DOHH2 (cell line): ENCODE measurements around the gene PVALEF.

Experiments used
- H3F3A ChIP-seq: fragments of 200-600 bp; sonication (generic), shearing (Covaris generic); 2 replicates; pipeline ENCODE4 v1.6.0; 2016; ENCODE audit warnings: antibody characterized with exemption, mild to moderate bottlenecking; ENCODE audit not compliant: control insufficient read depth, insufficient read depth
- H3K27ac ChIP-seq: fragments of 200-600 bp; sonication (generic); 2 replicates; pipeline ENCODE4 v1.5.1; 2014; ENCODE audit warnings: low read depth, mild to moderate bottlenecking, low read length, moderate library complexity
- H3K27me3 ChIP-seq: fragments of 200-600 bp; sonication (generic); 2 replicates; pipeline ENCODE4 v1.6.1; 2014; ENCODE audit warnings: mild to moderate bottlenecking, low read length, mixed read lengths; ENCODE audit not compliant: control insufficient read depth
- H3K36me3 ChIP-seq: fragments of 200-600 bp; sonication (generic); 2 replicates; pipeline ENCODE4 v1.6.1; 2014; ENCODE audit warnings: mild to moderate bottlenecking, low read length, moderate library complexity, mixed read lengths; ENCODE audit not compliant: control insufficient read depth
- H3K4me1 ChIP-seq: fragments of 200-600 bp; sonication (generic); 2 replicates; pipeline ENCODE4 v1.6.1; 2014; ENCODE audit warnings: mild to moderate bottlenecking, low read length, mixed read lengths; ENCODE audit not compliant: control insufficient read depth
- H3K4me2 ChIP-seq: fragments of 200-600 bp; sonication (generic); 2 replicates; pipeline ENCODE4 v1.6.0; 2014; ENCODE audit warnings: mild to moderate bottlenecking, low read length, moderate library complexity
- H3K4me3 ChIP-seq: fragments of 200-600 bp; sonication (generic); 2 replicates; pipeline ENCODE4 v1.5.1; 2014; ENCODE audit warnings: mild to moderate bottlenecking, low read length, mixed read lengths
- H3K79me2 ChIP-seq: fragments of 200-600 bp; sonication (generic); 2 replicates; pipeline ENCODE4 v1.6.1; 2014; ENCODE audit warnings: mild to moderate bottlenecking, low read length, mixed read lengths; ENCODE audit not compliant: control insufficient read depth
- H3K9me2 ChIP-seq: fragments of 200-600 bp; sonication (generic); replicated peaks from 2 replicates; pipeline ENCODE4 v1.6.1; 2014; ENCODE audit warnings: mild to moderate bottlenecking, low read length, mixed read lengths; ENCODE audit not compliant: control insufficient read depth
- H3K9me3 ChIP-seq: fragments of 200-600 bp; sonication (generic); 2 replicates; pipeline ENCODE4 v1.6.1; 2014; ENCODE audit warnings: antibody characterized with exemption, low read length, mixed read lengths; ENCODE audit not compliant: control insufficient read depth, insufficient read depth
- H4K20me1 ChIP-seq: fragments of 200-600 bp; sonication (generic); 2 replicates; pipeline ENCODE4 v1.6.0; 2014; ENCODE audit warnings: low read depth, mild to moderate bottlenecking, antibody characterized with exemption, low read length, moderate library complexity; ENCODE audit not compliant: control insufficient read depth, insufficient read depth
- CTCF ChIP-seq: fragments of 200-600 bp; sonication (generic); IDR thresholded peaks from one replicate; pipeline ENCODE4 v1.5.1; 2014; ENCODE audit warnings: antibody characterized with exemption, mild to moderate bottlenecking, low read depth, low read length; ENCODE audit not compliant: poor library complexity, severe bottlenecking
- EZH2phosphoT487 ChIP-seq: fragments of 200-600 bp; sonication (generic); IDR thresholded peaks from 2 replicates; pipeline ENCODE4 v1.6.1; 2017; ENCODE audit warnings: borderline replicate concordance, mild to moderate bottlenecking, antibody characterized with exemption, low read length, moderate library complexity, mixed read lengths

Gene PVALEF

GRCh38 chr17:81183316-81183715 lies 18.0 kb downstream of the PVALEF start:
- Histone ChIP-seq H3K79me2 (no peaks in the 10 kb centered on the region), H3K9me2 (no peaks in the 10 kb centered on the region), H3K4me2 (no peak overlapping the region), H3K4me1 (no peaks in the 10 kb centered on the region), H3F3A (no peaks in the 10 kb centered on the region), H3K27me3 (no peaks in the 10 kb centered on the region), H3K36me3 (no peaks in the 10 kb centered on the region), H4K20me1 (no peaks in the 10 kb centered on the region), H3K9me3 (no peaks in the 10 kb centered on the region), H3K27ac (no peak overlapping the region), H3K4me3 (no peak overlapping the region)
- TF ChIP-seq EZH2phosphoT487 (no peak), CTCF (no peak)

- no peaks in the 10 kb centered on the region for H3K9me2 ChIP-seq
- H3K79me2 ChIP-seq: no peaks in the 10 kb centered on the region
- H3K4me1 ChIP-seq: no peaks in the 10 kb centered on the region
- H3K9me3 ChIP-seq: no peaks in the 10 kb centered on the region
- no peaks in the 10 kb centered on the region for H4K20me1 ChIP-seq
- no peak overlapping the region for H3K4me3 ChIP-seq
- no peak for TF ChIP-seq CTCF
- no peak for TF ChIP-seq EZH2phosphoT487
- H3K4me2 ChIP-seq: no peak overlapping the region
- H3K27ac ChIP-seq: no peak overlapping the region
- H3F3A ChIP-seq: no peaks in the 10 kb centered on the region
- no peaks in the 10 kb centered on the region for H3K27me3 ChIP-seq
- no peaks in the 10 kb centered on the region for H3K36me3 ChIP-seq
Measured at GRCh38 chr17:81183807-81184206, 18.5 kb downstream of the PVALEF start.

GRCh38 chr17:81184555-81184954 lies 19.2 kb downstream of the PVALEF start:
- Histone ChIP-seq H3K9me2 (no peaks in the 10 kb centered on the region), H3K79me2 (no peaks in the 10 kb centered on the region), H3K9me3 (no peaks in the 10 kb centered on the region), H3F3A (no peaks in the 10 kb centered on the region), H3K27ac (no peak overlapping the region), H3K4me3 (no peak overlapping the region), H3K27me3 (no peaks in the 10 kb centered on the region), H3K36me3 (no peaks in the 10 kb centered on the region), H4K20me1 (no peaks in the 10 kb centered on the region), H3K4me2 (no peak overlapping the region), H3K4me1 (no peaks in the 10 kb centered on the region)
- TF ChIP-seq CTCF (no peak), EZH2phosphoT487 (no peak)

GRCh38 chr17:81186203-81186602 lies 20.9 kb downstream of the PVALEF start:
- no peaks in the 10 kb centered on the region for H3F3A ChIP-seq
- no peaks in the 10 kb centered on the region for H3K27me3 ChIP-seq
- no peak overlapping the region for H3K27ac ChIP-seq
- H3K9me3 ChIP-seq: no peaks in the 10 kb centered on the region
- no peaks in the 10 kb centered on the region for H4K20me1 ChIP-seq
- no peak overlapping the region for H3K4me2 ChIP-seq
- no peaks in the 10 kb centered on the region for H3K36me3 ChIP-seq
- H3K4me3 ChIP-seq: no peak overlapping the region
- no peaks in the 10 kb centered on the region for H3K79me2 ChIP-seq
- TF ChIP-seq CTCF (no peak), EZH2phosphoT487 (no peak)
- no peaks in the 10 kb centered on the region for H3K9me2 ChIP-seq
- no peaks in the 10 kb centered on the region for H3K4me1 ChIP-seq
